Suprapubic skin (tissue), 4 donors: ENCODE measurements around the gene ZSCAN21.

Experiments
- CTCF ChIP-seq, 2 donors: fragments of 200-600 bp in 1 of 2; fragments of 450-650 bp in 1 of 2; sonication (generic) in 1 of 2; IDR thresholded peaks; one replicate each; pipeline ENCODE4 v1.5.1; 2016 to 2019; ENCODE audit warnings: antibody characterized with exemption in 2 of 2, mild to moderate bottlenecking in 1 of 2, moderate library complexity in 1 of 2
- EP300 ChIP-seq: sonication (generic); formaldehyde crosslinking; IDR thresholded peaks from one replicate; pipeline ENCODE4 v1.6.1; 2017; ENCODE audit warnings: antibody characterized with exemption
- POLR2AphosphoS5 ChIP-seq, 3 donors: sonication (generic); formaldehyde crosslinking; IDR thresholded peaks; one replicate each; pipeline ENCODE4 v1.6.1; 2017; ENCODE audit warnings: antibody characterized with exemption in 3 of 3

GRCh38 chr7:100069991-100070390 lies 20.4 kb downstream of the ZSCAN21 start:
- TF ChIP-seq EP300 (no peak), CTCF (IDR thresholded peaks at IDR 0.05) (no peak), POLR2AphosphoS5 (IDR thresholded peaks at IDR 0.05) (no peak)
